DOHH2 (cell line): ENCODE data around the gene VGF.

Experiments used
- CTCF ChIP-seq: fragments of 200-600 bp; sonication (generic); IDR thresholded peaks from one replicate; pipeline ENCODE4 v1.5.1; 2014; ENCODE audit warnings: antibody characterized with exemption, mild to moderate bottlenecking, low read depth, low read length; ENCODE audit not compliant: poor library complexity, severe bottlenecking
- EZH2phosphoT487 ChIP-seq: fragments of 200-600 bp; sonication (generic); IDR thresholded peaks from 2 replicates; pipeline ENCODE4 v1.6.1; 2017; ENCODE audit warnings: borderline replicate concordance, mild to moderate bottlenecking, antibody characterized with exemption, low read length, moderate library complexity, mixed read lengths

GRCh38 chr7:101172854-101173751, 7.7 kb upstream of the VGF start:
- TF ChIP-seq CTCF: no peak
- no peak for TF ChIP-seq EZH2phosphoT487
